ENCODE results near the gene FAM219A. TPM values are rescaled to one million over a fixed set of nuclear protein-coding genes. Genes with fewer than 3 reads are reported as not detected.

Gene FAM219A
- total RNA-seq, 2 donors from 2014 or later: 14.4 to 16.5 TPM

DNA sequence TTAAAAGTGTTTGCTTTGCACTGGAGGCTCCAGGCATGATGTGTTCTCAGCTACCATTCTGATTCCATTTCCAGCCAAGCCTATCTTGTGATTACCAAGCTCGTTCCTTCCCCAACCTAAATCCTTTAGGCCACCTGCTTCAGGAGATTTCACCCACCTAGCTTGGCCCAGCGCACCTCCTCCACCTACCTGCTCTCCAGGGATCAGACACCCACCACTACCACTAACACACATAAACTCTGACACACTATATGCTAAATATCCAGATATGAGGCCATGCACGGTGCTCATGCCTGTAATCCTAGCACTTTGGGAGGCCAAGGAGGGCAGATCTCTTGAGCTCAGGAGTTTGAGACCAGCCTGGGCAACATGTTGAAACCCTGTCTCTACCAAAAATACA lies 84.0 kb downstream of the FAM219A start:
- TF ChIP-seq, protein P1, sequence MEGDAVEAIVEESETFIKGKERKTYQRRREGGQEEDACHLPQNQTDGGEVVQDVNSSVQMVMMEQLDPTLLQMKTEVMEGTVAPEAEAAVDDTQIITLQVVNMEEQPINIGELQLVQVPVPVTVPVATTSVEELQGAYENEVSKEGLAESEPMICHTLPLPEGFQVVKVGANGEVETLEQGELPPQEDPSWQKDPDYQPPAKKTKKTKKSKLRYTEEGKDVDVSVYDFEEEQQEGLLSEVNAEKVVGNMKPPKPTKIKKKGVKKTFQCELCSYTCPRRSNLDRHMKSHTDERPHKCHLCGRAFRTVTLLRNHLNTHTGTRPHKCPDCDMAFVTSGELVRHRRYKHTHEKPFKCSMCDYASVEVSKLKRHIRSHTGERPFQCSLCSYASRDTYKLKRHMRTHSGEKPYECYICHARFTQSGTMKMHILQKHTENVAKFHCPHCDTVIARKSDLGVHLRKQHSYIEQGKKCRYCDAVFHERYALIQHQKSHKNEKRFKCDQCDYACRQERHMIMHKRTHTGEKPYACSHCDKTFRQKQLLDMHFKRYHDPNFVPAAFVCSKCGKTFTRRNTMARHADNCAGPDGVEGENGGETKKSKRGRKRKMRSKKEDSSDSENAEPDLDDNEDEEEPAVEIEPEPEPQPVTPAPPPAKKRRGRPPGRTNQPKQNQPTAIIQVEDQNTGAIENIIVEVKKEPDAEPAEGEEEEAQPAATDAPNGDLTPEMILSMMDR (IDR thresholded peaks at IDR 0.05): no peak
- TF ChIP-seq POLR2AphosphoS5 (IDR thresholded peaks at IDR 0.05) (no peak), POLR2A (IDR thresholded peaks at IDR 0.05) (no peak)
- DNase-seq (ENCODE audit: low spot score): no peak
- no peaks in the 10 kb centered on the region for H3K4me1 ChIP-seq (replicated peaks)
- intact Hi-C loops (cut with DNase I): no loop called here
- H3K27ac ChIP-seq: no peak overlapping the region
- 89% methylated on average over 3 of the region's 3 CpGs for WGBS
- H3K9me3 ChIP-seq: no peaks in the 10 kb centered on the region
- H3K27me3 ChIP-seq (replicated peaks; ENCODE audit: insufficient read depth): no peaks in the 10 kb centered on the region
- no peaks in the 10 kb centered on the region for H3K36me3 ChIP-seq
- no peak overlapping the region for H3K4me3 ChIP-seq

DNA sequence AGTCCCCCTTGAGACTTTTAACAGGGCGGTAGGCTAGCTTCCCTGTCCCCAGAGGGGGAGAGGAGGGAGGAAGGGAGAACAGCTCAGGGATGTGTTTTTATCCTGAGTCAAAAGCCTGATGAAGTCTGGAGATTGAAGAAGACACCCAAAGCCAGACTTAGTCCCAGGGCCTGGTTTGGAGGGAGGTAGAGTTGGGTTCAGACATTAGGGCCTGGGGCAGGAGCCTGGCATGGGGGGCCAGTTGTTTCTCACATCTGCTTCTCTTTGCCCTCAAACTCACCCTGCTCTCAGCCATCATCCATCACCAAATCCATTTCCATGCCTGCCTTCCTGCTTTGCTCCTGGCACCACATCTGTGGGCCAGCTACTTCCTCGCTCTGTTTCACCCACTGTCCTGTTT lies 84.6 kb downstream of the FAM219A start:
- TF ChIP-seq POLR2A (IDR thresholded peaks at IDR 0.05) (no peak), POLR2AphosphoS5 (IDR thresholded peaks at IDR 0.05) (no peak)
- TF ChIP-seq, protein P1 (IDR thresholded peaks at IDR 0.05): no peak
- no peaks in the 10 kb centered on the region for H3K4me1 ChIP-seq (replicated peaks)
- H3K9me3 ChIP-seq: no peaks in the 10 kb centered on the region
- no peak overlapping the region for H3K27ac ChIP-seq
- H3K27me3 ChIP-seq (replicated peaks; ENCODE audit: insufficient read depth): no peaks in the 10 kb centered on the region
- 97% methylated on average over 2 of the region's 2 CpGs for WGBS
- intact Hi-C loops (cut with DNase I): no loop called here
- no peak overlapping the region for H3K4me3 ChIP-seq
- DNase-seq (ENCODE audit: low spot score): no peak
- H3K36me3 ChIP-seq: no peaks in the 10 kb centered on the region

DNA sequence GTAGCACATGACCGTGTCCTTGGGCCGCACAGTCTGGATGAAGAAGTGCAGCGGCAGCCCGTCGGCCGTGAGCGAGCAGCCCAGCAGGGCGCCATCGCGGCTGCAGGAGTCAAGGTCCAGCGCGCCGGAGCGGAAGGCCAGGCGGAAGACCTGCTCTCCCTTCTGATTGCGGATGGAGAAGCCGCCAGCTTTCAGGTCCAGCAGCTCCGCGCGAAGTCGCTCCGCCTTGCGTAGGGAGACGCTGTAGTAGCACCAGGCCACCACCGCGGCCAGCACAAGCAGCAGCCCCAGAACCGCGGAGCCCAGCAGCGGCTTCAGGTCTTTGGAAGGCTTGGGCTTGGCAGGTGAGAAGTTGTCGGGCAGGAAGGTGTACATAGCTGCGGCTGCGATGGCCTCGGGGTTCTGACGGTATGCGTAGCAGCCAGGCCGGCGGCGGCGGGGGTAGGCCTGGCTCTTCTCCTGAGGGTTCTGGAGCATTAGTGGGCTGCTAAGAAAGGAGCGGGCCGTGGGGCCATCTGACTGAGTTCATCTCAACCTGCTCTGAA lies 85.8 kb downstream of the FAM219A start:
- Histone ChIP-seq H3K4me1 (replicated peaks) (no peaks in the 10 kb centered on the region), H3K4me3 (no peak overlapping the region), H3K27ac (no peak overlapping the region), H3K36me3 (no peaks in the 10 kb centered on the region), H3K9me3 (no peaks in the 10 kb centered on the region), H3K27me3 (replicated peaks; ENCODE audit: insufficient read depth) (no peaks in the 10 kb centered on the region)
- TF ChIP-seq, protein P1 (IDR thresholded peaks at IDR 0.05): no peak
- TF ChIP-seq POLR2AphosphoS5 (IDR thresholded peaks at IDR 0.05) (no peak), POLR2A (IDR thresholded peaks at IDR 0.05) (no peak)
- WGBS: 67% methylated on average over 41 of the region's 41 CpGs
- DNase-seq (ENCODE audit: low spot score): no peak
- intact Hi-C loops (cut with DNase I): no loop called here

DNA sequence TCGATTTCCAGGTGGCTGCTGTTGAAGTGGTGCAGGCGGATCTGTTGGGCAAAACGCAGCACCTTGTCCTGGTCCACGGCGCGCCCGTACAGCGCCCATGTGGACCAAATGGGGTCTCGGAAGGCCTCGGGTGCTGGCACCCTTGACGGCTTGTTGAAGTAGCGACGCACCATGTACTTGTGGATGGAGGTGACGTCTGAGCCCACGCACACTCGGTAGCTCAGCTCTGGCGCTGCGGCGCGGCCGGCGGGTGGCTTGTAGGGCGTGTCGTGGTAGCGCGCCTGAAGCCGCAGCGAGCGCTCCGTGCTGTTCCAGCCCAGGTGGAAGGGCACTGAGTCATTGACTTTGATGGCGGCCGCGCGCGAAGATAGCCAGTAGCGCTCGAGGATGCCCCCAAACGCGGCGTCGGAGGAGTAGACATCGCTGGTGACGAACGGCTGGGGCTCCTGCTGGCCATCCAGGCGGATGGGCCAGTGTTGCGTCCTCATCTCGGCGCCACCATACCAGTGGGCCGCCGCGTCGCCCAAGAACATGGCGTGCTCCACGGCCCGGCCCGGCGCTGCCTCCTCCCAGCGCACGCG lies 86.4 kb downstream of the FAM219A start:
- H3K27me3 ChIP-seq (replicated peaks; ENCODE audit: insufficient read depth): no peaks in the 10 kb centered on the region
- intact Hi-C loops (cut with DNase I): no loop called here
- 83% methylated on average over 60 of the region's 60 CpGs for WGBS
- H3K4me1 ChIP-seq (replicated peaks): no peaks in the 10 kb centered on the region
- no peak for DNase-seq (ENCODE audit: low spot score)
- H3K36me3 ChIP-seq: no peaks in the 10 kb centered on the region
- H3K9me3 ChIP-seq: no peaks in the 10 kb centered on the region
- no peak overlapping the region for H3K27ac ChIP-seq
- TF ChIP-seq, protein P1 (IDR thresholded peaks at IDR 0.05): no peak
- TF ChIP-seq POLR2A (IDR thresholded peaks at IDR 0.05) (no peak), POLR2AphosphoS5 (IDR thresholded peaks at IDR 0.05) (no peak)
- H3K4me3 ChIP-seq: no peak overlapping the region

Measured in prostate gland (tissue), 2 donors.